Measurements from ENCODE around the gene C2CD5. TPM values are rescaled to one million over a fixed set of nuclear protein-coding genes. Genes with fewer than 3 reads are reported as not detected.

Gene C2CD5
- total RNA-seq, 4 donors from 2014 or later: 15.2 to 33.2 (median 22.7) TPM

DNA sequence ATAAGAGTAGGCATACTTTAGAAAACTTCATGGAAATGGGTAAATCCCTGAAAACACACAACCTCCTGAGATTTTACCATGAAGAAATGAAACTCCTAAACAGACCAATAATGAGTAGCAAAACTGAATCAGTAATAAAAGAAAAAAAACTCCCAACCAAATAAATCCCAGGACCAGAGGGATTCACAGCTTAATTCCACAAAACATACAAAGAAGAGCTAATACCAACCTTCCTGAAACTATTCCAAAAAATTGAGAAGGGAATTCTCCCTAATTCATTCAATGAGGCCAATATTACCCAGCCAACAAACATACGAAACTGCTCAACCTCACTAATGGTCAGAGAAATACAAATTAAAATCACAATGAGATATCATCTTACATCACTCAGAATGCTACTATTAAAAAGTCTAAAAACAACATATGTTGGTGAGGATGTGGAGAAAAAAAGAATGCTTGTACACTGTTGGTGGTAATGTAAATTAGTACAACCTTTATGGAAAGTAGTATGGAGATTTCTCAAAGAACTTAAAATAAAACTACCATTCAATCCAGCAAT lies 112.6 kb downstream of the C2CD5 start:
- no peak for DNase-seq (ENCODE audit: extremely low spot score)
- TF ChIP-seq POLR2AphosphoS5 (IDR thresholded peaks at IDR 0.05) (no peak), POLR2A (IDR thresholded peaks at IDR 0.05; ENCODE audit: low read depth) (no peak), EP300 (IDR thresholded peaks at IDR 0.05) (no peak)
- TF ChIP-seq, protein P1, sequence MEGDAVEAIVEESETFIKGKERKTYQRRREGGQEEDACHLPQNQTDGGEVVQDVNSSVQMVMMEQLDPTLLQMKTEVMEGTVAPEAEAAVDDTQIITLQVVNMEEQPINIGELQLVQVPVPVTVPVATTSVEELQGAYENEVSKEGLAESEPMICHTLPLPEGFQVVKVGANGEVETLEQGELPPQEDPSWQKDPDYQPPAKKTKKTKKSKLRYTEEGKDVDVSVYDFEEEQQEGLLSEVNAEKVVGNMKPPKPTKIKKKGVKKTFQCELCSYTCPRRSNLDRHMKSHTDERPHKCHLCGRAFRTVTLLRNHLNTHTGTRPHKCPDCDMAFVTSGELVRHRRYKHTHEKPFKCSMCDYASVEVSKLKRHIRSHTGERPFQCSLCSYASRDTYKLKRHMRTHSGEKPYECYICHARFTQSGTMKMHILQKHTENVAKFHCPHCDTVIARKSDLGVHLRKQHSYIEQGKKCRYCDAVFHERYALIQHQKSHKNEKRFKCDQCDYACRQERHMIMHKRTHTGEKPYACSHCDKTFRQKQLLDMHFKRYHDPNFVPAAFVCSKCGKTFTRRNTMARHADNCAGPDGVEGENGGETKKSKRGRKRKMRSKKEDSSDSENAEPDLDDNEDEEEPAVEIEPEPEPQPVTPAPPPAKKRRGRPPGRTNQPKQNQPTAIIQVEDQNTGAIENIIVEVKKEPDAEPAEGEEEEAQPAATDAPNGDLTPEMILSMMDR (IDR thresholded peaks at IDR 0.05): no peak
- H3K9me3 ChIP-seq: no peaks in the 10 kb centered on the region
- no peak overlapping the region for H3K27ac ChIP-seq (replicated peaks in 1 of 4)
- peaks cover 0 to 8% (median 5%) of the 10 kb centered on the region in 4 donors for H3K4me1 ChIP-seq
- 61% methylated on average over 1 of the region's 1 CpG for WGBS
- no peaks in the 10 kb centered on the region for H3K36me3 ChIP-seq
- H3K4me3 ChIP-seq: no peak overlapping the region
- intact Hi-C loops (cut with DNase I): no loop called here
- H3K27me3 ChIP-seq: no peaks in the 10 kb centered on the region

DNA sequence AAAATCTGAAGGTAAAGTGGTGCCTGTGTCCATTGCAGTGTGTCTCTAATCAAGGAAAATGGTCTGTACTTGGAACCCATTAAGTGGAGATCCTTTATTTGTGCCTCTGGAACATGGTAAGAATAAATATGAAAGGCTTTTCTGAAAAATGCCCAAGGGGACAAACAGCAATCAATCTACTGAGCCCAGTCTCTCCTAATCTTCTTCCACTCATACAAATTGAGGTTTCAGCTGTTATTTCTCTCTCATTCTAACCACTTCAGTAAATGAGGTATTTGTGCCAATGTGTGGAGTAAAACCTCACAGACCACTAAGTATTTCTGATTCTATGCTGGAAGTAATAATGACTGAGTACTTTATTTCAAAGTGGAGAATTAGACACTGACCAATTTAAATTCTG lies 127.5 kb downstream of the C2CD5 start:
- Histone ChIP-seq H3K9me3 (no peaks in the 10 kb centered on the region), H3K27ac (replicated peaks in 1 of 4) (peak overlapping the region in 1 of 4 donors; percentile 34), H3K4me1 (peaks cover 25 to 48% (median 40%) of the 10 kb centered on the region in 4 donors), H3K36me3 (no peaks in the 10 kb centered on the region), H3K27me3 (no peaks in the 10 kb centered on the region), H3K4me3 (no peak overlapping the region)
- TF ChIP-seq POLR2A (IDR thresholded peaks at IDR 0.05; ENCODE audit: low read depth): no peak
- no peak for TF ChIP-seq POLR2AphosphoS5 (IDR thresholded peaks at IDR 0.05)
- no peak for TF ChIP-seq EP300 (IDR thresholded peaks at IDR 0.05)
- TF ChIP-seq, protein P1 (IDR thresholded peaks at IDR 0.05): no peak
- no peak for DNase-seq (ENCODE audit: extremely low spot score)
- intact Hi-C loops (cut with DNase I): no loop called here

DNA sequence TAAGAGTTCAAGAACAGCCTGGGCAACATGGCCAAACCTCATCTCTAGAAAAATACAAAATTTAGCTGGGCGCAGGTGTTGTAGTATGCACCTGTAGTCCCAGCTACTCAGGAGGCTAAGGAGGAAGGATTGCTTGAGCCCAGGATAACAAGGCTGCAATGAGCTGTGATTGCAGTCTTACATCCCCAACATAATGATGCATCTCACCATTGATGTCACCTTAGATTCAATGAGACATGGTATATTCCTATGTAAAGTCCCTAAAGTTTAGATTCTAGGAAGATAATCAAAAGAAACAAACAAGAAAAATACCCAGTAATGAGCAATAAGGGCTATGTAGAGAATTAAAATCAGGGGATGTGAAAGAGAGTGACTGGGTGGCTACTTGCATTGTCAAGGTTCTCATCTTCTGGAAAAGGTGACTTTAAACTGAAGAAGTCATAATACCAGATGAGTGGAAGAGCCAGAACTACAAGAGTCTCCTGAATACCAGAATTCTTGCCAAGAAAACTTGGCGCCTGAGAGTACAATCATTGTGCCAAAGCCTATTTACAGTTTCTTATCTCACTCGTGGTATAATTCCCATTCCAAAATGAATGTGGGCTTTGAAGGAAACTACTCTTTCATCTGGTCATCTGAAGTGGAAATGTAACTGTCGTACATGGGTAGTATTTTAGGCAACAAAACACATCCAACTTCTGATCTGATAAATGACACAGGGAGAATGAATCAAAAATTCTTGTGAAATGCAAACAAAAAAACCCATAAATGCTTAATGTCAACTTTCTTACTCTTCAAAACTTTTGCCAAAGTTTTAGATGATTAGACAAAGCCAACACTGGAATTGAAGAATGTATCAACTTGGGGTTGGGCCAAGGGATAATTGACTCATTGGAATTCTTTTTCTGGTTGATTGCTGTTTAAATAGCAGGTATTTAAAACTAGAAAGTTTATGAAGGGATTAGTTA lies 128.7 kb downstream of the C2CD5 start:
- 38% methylated on average over 4 of the region's 4 CpGs for WGBS
- H3K4me1 ChIP-seq: peaks cover 25 to 48% (median 40%) of the 10 kb centered on the region in 4 donors
- peak overlapping the region; percentile 17 to 42 (median 36) for H3K27ac ChIP-seq (replicated peaks in 1 of 4)
- H3K27me3 ChIP-seq: no peaks in the 10 kb centered on the region
- H3K9me3 ChIP-seq: no peaks in the 10 kb centered on the region
- no peak for DNase-seq (ENCODE audit: extremely low spot score)
- intact Hi-C loops (cut with DNase I): no loop called here
- TF ChIP-seq, protein P1 (IDR thresholded peaks at IDR 0.05): no peak
- TF ChIP-seq POLR2AphosphoS5 (IDR thresholded peaks at IDR 0.05) (no peak), POLR2A (IDR thresholded peaks at IDR 0.05; ENCODE audit: low read depth) (no peak), EP300 (IDR thresholded peaks at IDR 0.05) (no peak)
- no peaks in the 10 kb centered on the region for H3K36me3 ChIP-seq
- no peak overlapping the region for H3K4me3 ChIP-seq

DNA sequence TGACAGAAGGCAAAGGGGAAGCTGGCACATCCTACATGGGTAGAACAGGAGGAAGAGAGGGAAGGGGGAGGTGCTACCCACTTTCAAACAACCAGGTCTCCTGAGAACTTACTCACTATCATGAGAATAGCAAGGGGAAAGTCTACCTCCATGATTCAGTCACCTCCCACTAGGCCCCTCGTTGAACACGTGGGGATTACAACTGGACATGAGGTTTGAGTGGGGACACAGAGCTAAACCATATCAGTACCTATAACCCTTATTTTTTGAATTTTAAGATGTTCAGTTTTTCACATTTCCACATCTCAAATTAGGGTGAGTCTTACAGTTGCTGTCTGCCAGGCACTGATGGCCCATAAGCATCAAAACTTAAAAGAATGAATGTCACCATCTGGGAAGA lies 129.6 kb downstream of the C2CD5 start:
- Histone ChIP-seq H3K4me1 (peaks cover 25 to 48% (median 42%) of the 10 kb centered on the region in 4 donors), H3K4me3 (no peak overlapping the region), H3K36me3 (no peaks in the 10 kb centered on the region), H3K27me3 (no peaks in the 10 kb centered on the region), H3K27ac (replicated peaks in 1 of 4) (peak overlapping the region in 3 of 4 donors; percentile 17 to 37 (median 34)), H3K9me3 (no peaks in the 10 kb centered on the region)
- DNase-seq (ENCODE audit: extremely low spot score): no peak
- 94% methylated on average over 2 of the region's 2 CpGs for WGBS
- intact Hi-C loops (cut with DNase I): no loop called here
- TF ChIP-seq EP300 (IDR thresholded peaks at IDR 0.05) (no peak), POLR2A (IDR thresholded peaks at IDR 0.05; ENCODE audit: low read depth) (no peak), POLR2AphosphoS5 (IDR thresholded peaks at IDR 0.05) (no peak)
- TF ChIP-seq, protein P1 (IDR thresholded peaks at IDR 0.05): no peak
